Uterus (tissue), 2 donors: Measurements from ENCODE around the gene GPSM1.

Experiments used
- POLR2A ChIP-seq, 2 donors: fragments of 450-650 bp; IDR thresholded peaks; one replicate each; pipeline ENCODE4 v1.6.1; 2016; ENCODE audit warnings: antibody characterized with exemption in 2 of 2, mild to moderate bottlenecking in 1 of 2, moderate library complexity in 1 of 2
- TF ChIP-seq, protein P1 (sequence below), 4 experiments: fragments of 200-600 bp in 2 of 4; fragments of 450-650 bp in 2 of 4; sonication (generic) in 2 of 4; IDR thresholded peaks; one replicate each; pipeline ENCODE4 v1.5.1; 2016 to 2019; ENCODE audit warnings: antibody characterized with exemption in 4 of 4, mild to moderate bottlenecking in 2 of 4, moderate library complexity in 1 of 4

DNA sequence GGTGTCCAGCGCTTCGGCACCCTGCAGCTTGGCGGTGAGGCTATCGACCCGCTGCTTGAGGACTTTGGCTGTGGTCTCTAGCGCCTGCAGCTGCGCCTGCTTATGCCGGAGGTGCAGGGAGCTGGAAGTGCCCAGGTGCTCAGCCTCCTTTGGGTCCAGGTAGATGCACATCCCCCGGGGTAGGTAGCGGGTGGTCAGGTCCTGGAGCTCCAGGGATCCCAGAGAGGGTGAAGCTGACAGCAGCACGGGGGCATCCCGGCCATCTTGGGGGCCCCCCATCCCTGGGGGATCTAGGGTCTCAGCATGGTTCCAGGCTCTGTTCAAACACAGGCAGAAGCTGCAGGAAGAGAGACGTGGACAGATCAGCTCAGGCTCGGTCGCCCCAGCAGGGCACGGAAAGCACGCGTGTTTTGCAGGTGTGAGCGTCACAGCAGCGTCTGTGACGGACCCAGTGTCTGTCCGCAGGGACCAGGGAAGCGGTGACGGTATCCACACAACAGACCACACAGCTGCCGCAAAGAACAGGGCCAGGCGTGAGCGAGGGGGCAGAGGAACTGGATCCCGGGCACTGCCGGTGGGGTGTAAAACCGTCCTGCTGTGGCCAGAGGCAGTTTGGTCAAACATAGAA is 40.9 kb upstream of the GPSM1 start:
- TF ChIP-seq, protein P1, sequence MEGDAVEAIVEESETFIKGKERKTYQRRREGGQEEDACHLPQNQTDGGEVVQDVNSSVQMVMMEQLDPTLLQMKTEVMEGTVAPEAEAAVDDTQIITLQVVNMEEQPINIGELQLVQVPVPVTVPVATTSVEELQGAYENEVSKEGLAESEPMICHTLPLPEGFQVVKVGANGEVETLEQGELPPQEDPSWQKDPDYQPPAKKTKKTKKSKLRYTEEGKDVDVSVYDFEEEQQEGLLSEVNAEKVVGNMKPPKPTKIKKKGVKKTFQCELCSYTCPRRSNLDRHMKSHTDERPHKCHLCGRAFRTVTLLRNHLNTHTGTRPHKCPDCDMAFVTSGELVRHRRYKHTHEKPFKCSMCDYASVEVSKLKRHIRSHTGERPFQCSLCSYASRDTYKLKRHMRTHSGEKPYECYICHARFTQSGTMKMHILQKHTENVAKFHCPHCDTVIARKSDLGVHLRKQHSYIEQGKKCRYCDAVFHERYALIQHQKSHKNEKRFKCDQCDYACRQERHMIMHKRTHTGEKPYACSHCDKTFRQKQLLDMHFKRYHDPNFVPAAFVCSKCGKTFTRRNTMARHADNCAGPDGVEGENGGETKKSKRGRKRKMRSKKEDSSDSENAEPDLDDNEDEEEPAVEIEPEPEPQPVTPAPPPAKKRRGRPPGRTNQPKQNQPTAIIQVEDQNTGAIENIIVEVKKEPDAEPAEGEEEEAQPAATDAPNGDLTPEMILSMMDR (IDR thresholded peaks at IDR 0.05): no peak
- TF ChIP-seq POLR2A (IDR thresholded peaks at IDR 0.05): no peak
